HG02870 (cell line): ENCODE results near the gene BBLN.
"Not testable (repeated sequence)": the region's sequence is repeated elsewhere in the genome, so short reads cannot be mapped to it uniquely, and the experiment has no call there.

Experiments
- ATAC-seq: cut with Tn5 transposase; IDR thresholded peaks from one replicate; pipeline ENCODE4 v1.9.1; 2021; ENCODE audit warnings: mild to moderate bottlenecking, moderate library complexity; ENCODE audit not compliant: unreplicated experiment

The BBLN gene

DNA sequence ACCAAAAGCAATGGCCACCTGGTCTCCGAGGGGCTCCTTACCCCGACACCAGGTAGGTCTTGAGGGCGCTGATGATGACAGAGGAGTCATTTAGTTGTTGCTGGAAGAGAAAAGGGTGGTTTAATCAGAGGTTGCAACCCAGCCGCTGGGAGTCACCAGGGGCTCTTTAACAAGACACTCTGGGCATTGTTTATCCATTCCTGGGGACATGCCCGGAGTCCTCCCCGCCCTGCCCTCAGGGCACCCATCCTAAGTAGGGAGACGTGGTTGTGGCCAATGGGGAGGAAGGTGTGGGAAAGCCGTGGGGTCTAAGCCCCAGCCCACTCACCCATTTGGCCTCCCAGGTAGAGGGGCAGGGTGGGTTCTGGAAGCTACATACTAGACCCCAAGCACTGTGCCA, 35.6 kb upstream of the BBLN start:
- ATAC-seq, result no peak

DNA sequence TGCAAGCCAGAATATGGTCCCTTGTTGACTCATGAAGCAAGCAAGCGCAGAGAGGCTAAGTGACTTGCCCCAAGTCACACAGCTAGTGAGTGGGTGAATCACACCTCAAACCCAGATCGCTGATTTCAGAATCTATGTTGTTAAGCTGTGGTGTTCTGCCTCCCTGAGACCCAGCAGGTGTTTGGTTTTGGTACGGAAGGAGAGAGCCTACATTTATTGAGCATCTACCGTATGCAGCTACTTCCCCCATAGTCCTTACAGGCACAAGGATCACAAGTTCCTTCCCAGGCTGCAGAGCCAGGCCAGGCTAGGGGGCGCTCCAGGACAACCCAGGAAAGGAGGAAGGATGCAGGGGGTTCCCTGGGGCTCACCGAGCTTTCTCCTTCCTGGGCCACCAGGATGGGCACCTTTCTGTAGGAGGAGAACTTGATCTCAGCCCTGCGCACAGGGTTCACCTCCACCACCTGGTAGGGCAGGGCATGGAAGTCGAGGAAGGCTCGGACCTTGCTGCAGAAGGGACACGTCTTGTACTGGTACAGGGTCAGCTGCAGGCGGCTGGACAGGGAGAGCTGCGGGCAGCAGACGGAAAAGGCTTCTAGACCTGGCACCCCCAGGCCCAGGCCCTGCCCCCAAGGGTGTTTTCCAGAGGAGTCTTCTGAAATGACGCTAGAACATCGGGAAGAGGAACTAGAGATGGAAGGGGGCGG, 35.0 kb upstream of the BBLN start:
- ATAC-seq, result no peak

DNA sequence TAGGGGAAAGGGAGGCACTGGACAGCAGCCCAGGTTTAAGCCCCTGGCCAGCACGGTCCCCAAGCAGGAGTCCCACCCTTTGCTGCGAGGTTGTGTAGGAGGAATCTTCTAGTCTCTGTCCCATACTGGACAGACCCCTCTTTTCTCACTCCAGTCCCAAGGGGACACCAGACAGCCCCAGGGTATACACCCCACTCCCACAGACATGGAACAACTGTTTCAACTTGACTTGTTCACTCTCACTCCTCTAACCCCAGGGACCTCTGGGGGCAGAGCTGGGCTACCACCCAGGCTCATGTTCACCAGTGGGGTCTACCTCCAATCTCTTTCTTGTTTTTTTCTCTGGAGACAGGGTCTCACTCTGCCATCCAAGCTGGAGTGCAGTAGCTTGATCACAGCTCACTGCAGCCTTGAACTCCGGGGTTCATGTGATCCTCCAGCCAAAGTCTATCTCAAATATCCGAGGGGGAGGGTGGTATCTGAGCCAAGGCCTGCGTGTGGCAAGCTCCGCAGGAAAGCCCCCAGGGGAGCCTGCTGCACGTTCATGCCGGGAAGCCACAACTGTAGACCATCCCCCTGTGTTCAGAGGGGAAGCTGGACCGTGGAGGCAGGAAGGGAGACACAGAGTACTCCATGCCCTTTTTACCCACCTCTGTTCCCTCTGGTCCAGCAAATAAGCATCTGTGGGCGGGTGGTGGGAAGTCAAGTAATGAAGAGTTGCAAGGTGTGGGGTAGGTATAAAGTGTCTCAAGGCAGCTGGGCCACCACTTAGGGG, 34.3 kb upstream of the BBLN start:
- no peak for ATAC-seq

DNA sequence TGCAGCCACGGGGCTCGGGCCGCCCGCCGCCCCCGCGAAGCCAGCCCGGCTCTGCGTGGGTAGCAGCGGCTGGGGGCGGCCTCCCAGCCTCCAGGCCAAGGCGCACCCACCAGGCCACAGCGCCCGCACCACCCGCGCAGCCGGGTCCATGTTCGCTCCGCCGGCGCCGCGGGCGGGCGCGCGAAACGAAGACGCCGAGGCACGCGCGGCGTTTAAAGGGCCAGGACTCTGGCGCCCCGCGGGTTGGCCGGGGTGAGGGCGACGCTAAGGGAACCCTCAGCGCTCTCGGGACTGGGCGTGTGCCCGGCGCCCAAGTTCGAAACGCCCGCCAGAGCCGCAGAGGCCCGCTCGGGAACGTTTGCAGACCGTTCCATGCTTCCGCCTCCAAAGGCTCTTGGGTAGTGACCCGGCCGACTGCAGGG, 32.5 kb upstream of the BBLN start, which contains the start of gene PTGES2:
Gene PTGES2 (minus strand): TSS at position 162 of the 422 bp plus-strand sequence. CDS start 12 bp downstream, at position 150.
- peak; percentile 47 for ATAC-seq

DNA sequence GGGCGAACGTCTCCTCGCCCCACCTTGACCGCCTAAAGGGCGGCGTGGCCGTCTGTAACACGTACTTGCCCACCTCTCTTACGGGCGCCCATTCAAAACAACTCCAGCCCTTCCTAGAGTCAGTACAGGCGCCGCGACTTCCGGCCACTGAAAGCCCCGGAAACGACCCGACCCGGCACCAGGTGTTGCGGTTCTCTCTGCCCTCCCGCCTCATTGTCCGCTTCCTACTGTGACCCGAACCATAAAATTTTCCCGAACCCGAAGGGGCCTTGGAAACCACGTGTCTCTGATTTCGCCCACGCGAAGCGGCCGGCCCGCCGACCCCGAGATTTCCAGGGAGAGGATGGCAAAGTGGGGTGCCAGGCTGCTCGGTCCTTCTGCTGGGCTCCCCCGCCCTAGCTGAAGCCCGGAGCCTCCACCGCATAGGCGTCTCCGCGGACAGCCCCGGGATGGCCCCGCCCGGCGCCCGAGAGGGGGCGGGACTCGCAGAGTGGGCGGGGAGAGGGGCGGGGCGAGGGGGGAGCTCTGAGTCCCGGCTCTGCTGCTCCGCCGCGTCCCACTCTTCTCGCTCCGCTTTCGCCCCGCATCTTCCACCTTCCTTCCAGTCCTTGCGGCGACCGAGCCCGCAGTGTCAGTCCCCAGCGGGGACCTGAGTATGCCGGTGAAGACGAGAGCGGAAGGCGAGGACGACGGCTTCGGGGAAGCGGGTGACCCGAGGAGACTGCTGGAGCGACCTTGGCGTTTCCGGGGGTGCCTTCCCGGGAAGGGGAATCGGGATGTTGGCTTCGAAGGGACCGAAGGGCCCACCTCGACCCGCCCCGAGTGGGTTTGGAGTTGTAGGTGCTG, 31.9 kb upstream of the BBLN start:
- peak; percentile 53 for ATAC-seq

DNA sequence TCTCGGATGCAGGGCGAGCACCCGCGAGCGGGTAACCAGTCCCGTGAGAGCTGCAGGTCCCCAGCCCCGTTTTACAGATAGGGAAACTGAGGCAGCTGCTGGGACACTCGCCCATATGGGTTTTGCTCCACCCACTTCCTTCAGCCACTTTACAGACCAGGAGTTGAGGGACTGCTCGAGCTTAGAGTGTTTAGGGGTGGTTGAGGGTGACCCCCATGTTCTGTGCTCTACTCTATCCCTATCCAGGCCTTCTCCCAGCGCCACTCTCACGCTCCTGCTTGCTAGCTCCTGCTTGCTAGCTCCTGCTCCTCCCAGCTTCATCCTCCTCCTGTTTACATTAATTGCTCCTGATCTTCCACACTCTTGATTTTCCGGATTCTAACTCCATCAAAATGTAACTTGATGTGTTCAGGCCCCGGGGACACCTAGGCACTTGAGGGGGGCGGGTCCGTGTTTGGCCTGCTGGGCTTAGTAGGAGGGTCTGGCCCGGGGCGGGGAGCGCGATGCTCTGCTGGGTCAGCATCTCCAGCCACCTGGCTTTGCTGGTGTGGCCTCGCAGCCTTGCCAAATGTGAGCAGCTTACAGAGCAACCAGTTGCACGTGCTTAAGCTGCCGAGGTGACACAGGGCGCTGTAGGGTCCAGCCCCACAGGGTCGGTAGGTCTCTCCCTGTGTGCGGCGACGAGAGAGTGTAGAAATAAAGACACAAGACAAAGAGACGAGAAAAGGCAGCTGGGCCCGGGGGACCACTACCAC, 31.1 kb upstream of the BBLN start:
- no peak for ATAC-seq

DNA sequence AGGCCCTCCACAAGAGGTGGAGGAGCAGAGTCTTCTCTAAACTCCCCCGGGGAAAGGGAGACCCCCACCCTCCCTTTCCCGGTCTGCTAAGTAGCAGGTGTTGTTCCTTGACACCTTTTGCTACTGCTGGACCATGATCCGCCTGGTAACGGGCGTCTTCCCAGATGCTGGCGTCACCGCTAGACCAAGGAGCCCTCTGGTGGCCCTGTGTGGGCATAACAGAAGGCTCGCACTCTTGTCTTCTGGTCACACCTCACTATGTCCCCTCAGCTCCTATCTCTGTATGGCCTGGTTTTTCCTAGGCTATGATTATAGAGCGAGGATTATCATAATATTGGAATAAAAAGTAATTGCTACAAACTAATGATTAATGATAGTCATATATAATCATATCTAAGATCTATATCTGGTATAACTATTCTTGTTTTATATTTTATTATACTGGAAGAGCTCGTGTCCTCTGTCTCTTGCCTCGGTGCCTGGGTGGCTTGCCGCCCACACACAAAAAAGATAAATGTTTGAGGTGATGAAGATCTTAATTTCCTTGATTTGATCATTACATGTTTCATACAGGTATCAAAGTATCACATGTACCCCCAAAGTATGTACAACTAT, 30.0 kb upstream of the BBLN start:
- not testable (repeated sequence) for ATAC-seq

DNA sequence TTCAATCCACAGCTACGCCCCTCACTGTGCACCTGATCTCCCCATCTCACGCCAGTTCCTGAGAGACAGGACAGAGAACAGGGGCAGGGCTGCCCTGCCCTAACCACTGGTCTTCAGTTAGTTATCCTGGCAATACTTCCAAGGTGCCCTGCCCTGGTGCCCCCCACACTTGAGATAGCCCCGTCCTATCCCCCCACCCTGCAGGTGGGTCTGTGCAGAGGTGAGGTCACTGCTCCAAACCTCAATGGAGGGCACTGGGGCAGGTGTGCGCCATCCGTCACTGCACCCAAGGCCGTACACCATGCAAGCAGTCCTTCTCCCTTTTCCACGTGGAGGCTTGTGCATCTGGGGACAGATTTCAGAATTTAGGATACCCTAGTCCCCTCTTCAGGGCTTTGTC, 29.4 kb upstream of the BBLN start:
- not testable (repeated sequence) for ATAC-seq

DNA sequence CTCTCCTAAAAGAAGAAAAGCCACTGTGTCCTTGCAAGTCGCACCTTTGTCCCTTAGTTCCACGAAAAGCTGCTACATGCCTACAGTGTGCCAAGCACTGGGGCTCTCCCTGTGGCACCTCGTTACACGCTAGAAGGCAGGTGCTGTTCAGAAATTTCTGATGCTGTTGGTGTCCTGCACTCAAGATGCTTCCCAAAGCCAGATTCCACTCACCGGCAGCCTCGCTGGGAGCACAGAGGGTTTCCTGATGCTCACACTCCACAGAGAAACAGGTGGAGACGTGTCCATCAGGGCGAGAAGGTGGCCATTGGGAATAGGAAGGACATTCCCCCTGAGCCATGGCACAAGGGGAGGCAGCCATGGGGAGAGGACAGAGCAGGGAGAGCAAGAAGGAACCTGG, 28.7 kb upstream of the BBLN start:
- not testable (repeated sequence) for ATAC-seq

DNA sequence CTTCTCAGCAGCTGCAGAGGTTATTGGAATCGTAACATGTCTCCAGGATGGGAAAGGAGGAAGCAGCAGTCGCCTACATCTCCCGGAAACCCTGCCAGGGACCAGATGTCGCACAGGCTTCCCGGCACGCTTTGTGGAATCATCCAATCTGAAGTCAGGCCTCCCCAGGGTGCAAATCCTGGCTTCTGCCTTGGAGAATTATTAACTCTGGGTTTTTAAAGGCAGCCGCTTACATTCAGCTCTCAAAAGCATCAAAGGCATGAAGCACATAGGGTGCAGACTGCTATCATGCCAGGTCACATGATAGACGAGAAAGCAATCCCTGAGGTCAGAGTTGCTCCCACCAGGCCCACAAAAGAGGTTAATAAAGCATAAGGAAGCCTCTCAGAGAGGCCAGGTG, 27.9 kb upstream of the BBLN start:
- not testable (repeated sequence) for ATAC-seq

DNA sequence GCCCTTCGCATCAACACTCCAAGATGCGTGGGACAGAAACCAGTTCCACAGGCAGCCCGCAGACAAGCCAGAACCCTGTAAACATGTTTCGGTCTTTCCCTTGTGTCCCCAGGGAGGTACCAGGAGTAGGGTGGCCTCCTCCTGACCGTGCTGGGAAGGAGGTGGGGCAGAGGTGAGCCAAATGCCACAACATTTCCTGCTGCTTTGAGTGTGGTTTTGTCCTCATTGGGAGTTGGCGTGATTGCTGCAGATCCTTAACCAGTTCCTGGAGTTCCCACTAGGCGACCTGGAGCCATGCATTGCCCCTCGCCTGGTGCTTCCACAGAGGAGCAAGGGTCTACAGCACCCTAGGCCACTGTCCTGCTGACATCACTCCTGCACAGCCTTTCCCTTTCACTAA, 24.5 kb upstream of the BBLN start:
- ATAC-seq, result not testable (repeated sequence)

DNA sequence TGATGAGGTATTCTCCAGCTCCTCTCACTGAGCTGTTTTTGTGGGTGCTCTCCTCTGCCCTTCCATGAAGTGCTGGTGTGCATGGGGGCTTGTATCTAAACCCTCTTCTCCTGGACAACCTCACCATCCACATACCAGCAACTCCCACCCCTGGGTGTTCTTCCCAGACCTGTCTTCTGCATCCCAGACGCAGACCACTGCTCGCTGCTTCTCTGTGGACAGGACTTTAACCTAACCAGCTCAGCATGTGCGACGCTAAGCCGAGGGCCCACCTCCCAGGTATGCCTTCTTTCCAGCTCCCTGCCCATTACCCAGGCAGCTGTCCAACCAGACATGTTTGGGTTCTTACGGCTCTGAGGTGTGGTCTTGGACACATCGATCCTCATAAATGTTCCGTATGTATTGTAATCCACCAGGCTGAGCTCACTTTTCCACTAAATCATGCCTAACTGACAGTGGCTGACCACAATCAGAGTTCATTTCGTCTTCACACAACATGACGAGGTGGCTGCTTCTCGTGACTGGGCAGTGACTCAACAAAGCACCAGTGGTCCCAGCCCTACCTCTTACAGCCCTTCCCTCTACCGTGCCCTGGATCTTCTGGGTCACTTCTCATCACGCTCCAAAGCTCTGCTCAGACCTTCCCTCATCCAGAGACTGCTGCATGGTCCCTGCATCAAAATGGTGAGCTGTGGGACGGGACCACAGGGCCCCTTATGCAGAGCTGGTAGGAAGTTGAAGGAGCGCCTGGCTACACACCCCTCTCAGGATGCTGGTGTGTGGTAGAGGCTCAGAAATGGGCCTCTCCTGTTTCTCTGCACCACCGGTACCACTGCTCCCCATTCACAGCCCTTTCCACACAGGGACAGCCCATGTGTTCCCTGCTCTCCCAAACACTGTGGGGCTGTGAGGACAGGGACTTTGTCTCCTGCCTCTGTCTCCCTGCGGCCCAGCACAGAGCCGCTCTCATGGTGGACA, 23.0 kb upstream of the BBLN start:
- ATAC-seq, result no peak

DNA sequence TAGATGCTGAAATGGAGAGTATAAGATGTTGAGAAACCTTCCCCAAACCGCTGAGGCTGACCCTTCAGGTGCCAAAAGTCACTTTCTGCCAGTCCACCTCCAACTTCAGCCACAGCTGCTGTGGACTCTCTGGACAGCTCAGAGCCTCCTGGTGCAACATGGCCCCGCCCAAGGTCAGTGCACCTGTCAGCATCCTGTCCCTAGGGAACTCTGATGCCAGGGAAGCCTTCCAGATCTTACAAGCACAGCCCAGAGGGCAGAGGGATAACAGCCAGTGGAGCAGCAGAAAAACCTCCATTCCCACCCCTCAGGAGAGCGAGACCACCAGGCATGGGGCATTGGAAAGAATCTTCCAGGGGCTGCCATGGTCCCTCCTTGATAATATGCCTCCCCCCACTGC, 22.1 kb upstream of the BBLN start:
- no peak for ATAC-seq

DNA sequence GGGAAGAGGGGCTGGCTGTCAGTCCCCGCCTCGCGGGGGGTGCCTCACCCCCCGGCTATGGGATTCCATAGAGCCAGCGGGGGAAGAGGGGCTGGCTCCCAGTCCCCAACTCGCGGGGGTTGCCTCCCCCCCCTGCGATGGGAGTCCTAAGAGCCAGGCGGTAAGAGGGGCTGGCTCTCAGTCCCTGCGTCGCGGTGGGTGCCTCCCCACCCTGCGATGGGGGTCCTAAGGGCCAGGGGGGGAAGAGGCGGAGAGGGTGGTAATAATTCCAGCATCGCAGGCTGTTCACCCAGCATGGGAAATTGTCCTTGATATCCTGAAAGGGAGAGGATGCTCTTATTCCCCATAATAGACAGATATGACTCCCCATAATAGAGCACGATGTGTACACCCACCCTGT, 20.4 kb upstream of the BBLN start:
- no peak for ATAC-seq

DNA sequence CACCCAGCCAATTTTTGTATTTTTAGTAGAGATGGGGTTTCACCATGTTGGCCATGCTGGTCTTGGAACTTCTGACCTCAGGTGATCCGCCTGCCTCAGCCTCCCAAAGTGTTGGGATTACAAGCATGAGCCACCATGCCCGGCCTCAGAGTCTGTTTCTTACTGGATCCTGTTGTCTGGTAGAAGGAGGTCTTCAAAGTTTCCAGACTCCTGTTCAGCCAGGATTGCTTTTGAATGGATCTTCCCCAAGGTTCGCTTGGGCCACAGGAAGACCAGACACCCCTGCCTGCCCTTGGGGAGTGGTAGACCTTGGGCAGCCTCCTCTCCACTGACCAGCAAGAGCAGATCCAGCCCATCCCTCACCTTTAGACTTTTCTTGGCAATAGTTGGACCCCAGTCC, 18.5 kb upstream of the BBLN start:
- no peak for ATAC-seq

DNA sequence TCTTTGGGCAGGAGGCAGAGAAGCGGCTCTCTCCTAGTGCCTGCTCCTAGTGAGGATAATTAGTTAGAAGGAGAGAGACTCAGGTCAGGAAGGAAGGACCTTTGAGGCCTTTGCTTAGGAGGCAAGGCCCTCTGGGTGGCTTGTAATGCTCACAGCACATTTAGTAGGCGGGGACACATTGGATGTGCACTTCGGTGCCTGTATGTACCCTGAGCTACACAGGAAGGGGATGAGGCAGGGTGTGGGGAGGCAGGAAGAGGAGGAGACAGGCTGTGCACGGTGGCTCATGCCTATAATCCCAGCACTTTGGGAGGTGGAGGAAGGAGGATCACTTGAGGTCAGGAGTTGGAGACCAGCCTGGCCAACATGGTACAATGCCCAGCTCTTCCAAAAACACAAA, 18.0 kb upstream of the BBLN start:
- ATAC-seq, result no peak

DNA sequence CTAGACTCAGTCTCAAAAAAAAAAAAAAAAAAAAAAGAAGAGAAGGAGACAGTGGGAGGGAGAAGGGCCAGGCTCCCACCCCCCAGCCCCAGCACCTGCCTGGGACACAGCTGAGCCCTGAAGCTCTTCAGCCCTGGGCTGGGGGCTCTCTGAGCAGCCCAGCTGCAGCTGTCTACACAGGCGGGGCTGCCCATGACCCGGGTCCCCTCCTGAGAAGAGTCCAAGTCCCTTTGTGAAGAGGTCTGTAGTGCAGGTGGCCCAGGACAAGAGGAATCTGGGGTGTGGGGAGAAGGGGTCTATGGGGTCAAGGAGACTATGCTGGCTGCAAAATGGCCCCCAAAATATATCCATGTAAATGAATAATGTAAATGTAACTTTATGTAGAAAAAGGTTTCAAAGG, 17.5 kb upstream of the BBLN start:
- ATAC-seq, result no peak

DNA sequence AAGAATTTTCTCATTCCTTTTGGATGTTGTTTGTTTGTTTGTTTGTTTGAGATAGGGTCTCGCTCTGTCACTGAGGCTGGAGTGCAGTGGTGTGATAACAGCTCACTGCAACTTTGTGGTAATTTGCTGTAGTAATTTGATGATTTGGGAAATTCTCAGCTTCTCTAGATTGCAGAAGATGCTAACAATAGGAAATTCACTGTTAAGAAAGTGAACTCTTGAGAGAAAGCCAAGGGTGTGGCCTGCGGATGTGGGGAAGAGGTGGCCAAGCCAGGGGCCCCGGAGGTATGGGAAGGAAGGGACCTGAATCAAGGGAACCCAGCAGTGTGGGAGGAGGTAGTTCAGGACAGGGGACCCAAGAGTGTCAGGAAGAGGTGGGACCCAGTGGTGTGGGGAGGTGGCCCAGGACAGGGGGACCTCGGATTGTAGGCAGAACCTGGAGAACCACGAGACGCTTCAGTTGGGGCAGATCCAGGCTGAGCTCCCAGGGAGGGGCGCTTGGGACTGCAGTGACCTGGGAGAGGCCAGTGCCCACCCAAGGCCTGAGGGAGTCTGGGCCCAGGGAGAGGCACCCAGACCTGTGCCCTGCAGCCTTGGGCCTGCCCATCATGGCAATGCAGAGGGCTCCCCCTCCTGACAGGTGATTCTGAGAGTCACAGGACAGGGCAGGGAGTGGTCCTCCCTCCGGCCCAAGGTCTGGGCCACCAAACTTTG, 16.4 kb upstream of the BBLN start:
- no peak for ATAC-seq
